ENCODE results near the gene ITGAL.
"Not testable (repeated sequence)": the region's sequence is repeated elsewhere in the genome, so short reads cannot be mapped to it uniquely, and the experiment has no call there.

Gene ITGAL

DNA sequence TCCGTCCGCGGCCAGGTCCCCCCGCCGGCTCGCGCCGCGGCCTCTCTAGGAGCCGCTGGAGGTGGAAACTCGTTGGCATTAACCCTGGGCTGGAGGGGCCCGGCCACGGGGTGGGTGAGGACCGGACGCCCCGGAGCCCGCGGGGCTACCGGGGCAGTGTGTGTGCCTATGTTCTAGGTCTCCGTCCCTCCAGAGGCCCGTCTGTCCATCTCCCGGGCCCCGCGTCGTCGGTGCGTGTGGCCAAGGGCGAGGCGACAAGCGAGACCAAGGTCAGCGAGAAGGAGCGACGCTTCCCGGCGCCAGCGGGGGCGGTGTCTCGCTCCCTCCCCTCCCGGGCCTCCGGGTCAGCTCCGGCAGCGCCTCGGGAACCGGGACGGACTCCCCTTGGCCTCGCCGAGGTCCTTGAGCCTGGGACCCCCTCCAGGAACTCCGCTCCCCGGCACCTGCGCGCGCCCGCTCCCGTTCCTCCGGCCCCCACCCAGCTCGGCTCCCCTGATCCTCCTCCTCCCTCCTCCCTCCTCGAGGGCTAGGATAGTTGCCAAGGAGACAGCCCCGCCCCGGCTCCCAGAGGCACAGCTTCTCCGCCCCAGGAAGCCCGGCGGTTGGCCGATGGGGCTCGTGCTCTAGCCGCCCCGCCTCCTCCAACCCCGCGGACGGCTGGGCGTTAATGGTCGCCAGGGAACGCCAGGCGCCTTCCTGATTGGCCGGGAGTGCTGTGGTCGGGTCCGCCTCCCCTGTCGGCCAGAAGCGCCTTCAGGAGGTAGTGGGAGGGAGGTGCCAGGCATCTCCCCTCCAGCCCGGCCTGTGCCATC is 54.5 kb downstream of the ITGAL start:
- peak; percentile 91 for DNase-seq

GRCh38 chr16:30527635-30528178 is 55.2 kb downstream of the ITGAL start:
- DNase-seq, result no peak

GRCh38 chr16:30528799-30529457 is 56.4 kb downstream of the ITGAL start:
- no peak for DNase-seq

- no peak for DNase-seq
Measured at GRCh38 chr16:30530163-30531037, 57.9 kb downstream of the ITGAL start.

GRCh38 chr16:30532285-30533145 is 60.0 kb downstream of the ITGAL start:
- no peak for DNase-seq

DNA sequence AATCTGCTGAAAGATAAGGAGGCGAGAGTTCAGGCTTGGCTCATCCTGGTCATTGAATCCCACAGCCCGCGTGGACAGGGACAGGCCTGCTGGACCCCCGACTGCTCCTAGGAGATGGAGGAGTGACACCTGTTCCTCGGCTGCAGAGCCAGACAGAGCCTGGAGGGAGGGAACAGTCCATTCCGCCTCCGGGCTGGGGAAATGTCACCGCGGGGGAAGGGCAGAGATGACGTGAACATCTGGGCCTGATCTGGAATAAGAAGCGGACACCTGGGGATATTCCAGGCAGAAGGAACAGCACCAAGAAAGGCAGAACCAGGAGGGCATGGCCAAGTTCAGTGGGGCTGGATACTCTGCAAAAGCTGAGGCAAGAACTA is 60.6 kb downstream of the ITGAL start:
- DNase-seq, result no peak

- DNase-seq, result peak; percentile 28
Measured at GRCh38 chr16:30533748-30534367, 61.3 kb downstream of the ITGAL start.

DNA sequence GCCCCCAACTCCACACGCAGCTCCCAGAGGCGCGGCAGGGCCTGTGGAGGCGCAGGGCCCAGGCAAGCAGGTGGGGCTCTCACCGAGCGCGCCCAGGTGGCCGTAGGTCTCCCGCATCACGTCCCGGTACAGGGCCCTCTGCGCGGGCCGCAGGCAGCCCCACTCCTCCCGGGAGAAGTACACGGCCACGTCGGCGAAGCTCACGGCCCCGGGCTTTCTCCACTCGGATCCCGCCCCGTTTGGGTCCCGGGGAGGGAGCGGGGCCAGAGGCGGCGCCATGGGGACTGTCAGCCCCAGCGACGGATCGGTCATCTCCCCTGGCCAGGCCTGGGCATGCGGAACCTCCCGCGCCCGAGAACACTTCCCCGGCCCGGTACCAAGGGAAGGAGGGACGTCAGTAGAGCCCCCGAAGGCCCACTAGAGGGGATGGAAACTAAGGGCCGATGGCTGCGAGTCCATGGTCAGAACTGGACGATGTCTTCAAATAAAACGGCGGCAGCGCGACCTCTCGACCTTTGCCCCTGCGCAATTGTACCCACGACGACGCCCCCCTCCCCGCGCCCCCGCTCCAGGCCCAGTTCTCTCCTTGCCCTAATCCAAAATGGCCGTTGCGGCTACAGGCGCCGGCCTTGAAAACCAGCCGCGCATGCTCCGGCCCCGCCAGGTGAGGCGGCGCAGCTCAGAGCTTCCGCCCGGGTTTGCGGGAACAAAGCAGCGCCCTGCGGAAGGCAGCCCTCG is 62.0 kb downstream of the ITGAL start, which contains the start of gene ZNF747:
Gene ZNF747 (minus strand): TSS at position 491 of the 738 bp plus-strand sequence. CDS start 179 bp downstream, at position 312.
- peak; percentile 92 for DNase-seq

DNA sequence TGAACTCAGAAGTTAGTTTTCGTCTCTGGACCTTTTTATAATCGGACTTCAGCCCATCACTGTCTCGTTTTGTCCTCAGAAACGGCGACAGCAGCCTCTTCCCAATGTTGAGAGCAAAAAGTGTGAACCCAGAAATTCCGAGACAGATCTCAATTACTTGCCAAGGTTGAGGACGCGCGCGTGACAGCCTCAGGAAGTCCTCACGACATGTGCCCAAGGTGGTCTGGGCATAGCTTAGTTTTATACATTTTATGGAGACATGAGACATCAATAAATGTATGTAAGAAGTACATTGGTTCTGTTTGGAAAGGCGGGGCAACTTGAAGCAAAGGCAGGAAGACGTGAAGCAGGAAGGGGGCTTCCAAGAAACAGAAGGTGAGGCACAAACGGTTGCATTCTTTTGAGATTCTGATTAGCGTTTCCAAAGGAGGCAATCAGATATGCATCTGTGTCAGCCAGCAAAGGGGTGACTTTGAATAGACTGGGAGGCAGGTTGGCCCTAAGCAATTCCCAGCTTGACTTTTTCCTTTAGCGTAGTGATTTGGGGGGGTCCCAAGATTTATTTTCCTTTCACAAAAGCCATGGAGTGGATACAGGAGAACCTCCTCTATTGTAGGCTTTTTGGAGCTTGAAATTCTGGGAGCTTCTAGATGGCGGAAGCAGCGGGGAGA is 62.7 kb downstream of the ITGAL start:
- DNase-seq, result no peak

- peak; percentile 70 for DNase-seq
Measured at GRCh38 chr16:30535777-30536190, 63.2 kb downstream of the ITGAL start.

DNA sequence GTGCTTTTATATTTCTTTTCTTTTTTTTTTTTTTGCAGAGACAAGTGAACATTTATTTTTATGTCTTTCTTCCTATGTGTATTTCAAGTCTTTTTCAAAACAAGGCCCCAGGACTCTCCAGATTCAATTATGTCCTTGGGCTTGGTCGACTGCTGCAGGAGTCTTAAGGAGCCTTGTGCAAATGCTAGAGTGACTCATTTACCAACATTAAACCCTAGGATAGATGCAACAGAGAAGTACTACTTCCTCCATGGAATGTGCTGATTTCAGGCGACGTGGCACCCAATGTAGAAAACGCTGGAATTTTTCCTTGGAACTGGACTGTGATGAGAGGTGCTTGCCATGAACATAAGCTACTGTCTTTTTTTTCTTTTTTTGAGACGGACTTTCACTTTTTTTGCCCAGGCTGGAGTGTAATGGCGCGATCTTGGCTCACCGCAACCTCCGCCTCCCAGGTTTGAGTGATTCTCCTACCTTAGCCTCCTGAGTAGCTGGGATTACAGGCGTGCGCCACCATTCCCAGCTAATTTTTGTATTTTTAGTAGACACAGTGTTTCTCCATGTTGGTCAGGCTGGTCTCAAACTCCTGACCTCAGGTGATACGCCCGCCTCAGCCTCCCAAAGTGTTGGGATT is 64.0 kb downstream of the ITGAL start:
- not testable (repeated sequence) for DNase-seq

- DNase-seq, result no peak
Measured at GRCh38 chr16:30539000-30539964, 66.7 kb downstream of the ITGAL start.

DNA sequence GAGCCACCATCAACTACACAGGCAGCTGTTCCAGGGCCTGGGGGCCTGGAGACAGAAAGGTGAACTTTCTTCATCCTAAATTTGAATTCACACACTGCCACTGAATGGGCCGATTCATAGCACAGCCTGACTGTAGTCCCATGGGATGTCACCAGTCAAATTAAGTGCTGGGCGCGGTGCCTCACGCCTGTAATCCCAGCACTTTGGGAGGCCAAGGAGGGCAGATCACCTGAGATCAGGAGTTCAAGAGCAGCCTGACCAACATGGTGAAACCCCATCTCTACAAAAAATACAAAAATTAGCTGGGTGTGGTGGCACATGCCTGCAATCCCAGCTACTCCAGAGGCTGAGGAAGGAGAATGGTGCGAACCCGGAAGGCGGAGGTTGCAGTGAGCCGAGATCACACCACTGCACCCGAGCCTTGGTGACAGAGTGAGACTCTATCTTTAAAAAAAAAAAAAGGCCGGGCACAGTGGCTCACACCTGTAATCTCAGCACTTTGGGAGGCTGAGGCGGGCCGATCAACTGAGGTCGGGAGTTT is 67.5 kb downstream of the ITGAL start:
- DNase-seq, result not testable (repeated sequence)

DNA sequence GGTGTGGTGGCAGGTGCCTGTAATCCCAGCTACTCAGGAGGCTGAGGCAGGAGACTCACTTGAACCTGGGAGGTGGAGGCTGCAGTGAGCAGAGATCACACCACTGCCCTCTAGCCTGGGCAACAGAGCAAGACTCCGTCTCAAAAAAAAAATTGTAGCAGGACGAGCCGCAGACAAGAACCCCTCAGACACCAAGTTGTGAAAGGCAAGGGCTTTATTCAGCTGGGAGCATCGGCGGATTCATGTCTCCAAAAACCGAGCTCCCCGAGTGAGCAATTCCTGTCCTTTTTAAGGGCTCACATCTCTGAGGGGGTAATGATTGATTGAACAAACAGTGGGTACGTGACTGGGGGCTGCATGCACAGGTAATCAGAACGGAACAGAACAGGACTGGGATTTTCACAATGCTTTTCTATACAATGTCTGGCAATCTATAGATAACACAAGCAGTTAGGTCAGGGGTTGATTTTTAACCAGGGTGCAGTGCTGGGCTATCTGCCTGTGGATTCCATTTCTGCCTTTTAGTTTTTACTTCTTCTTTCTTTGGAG is 68.4 kb downstream of the ITGAL start:
- DNase-seq, result not testable (repeated sequence)

- no peak for DNase-seq
Measured at GRCh38 chr16:30541502-30542329, 69.2 kb downstream of the ITGAL start.

DNA sequence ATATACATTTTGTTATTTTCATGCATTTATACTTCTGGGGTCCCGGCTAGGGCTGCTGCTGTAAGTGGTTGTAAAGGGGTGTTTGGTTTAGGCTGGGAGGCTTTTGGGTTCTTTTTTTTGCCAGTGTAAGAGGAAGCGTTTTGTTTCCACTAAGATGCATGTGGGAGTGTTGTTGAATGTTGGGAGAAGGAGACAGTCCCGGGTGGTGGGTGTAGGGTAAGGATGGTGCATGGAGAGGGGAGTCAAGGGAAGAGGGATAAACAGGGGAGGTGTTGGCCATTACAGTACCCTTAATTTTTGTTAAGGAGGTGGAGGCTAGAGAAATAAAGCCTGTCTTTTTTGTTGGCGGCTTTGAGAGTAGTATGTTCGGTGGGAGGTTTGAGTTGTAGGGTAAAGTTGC is 70.5 kb downstream of the ITGAL start:
- DNase-seq, result no peak

- no peak for DNase-seq
Measured at GRCh38 chr16:30546115-30546514, 73.6 kb downstream of the ITGAL start.

Data from stimulated activated CD4-positive, alpha-beta T cell treated with anti-CD3 and anti-CD28 coated beads, Interleukin-4, amount 100 ng/mL, for 1 hour (primary cell).